ENCODE results near the gene SLCO3A1. TPM values are rescaled to one million over a fixed set of nuclear protein-coding genes. Genes with fewer than 3 reads are reported as not detected.
A peak's percentile ranks its signal among the peaks of the same experiment; 100 is the strongest.

Gene SLCO3A1
- total RNA-seq, 1 experiment from 2014 or later, result 10.1 TPM

DNA sequence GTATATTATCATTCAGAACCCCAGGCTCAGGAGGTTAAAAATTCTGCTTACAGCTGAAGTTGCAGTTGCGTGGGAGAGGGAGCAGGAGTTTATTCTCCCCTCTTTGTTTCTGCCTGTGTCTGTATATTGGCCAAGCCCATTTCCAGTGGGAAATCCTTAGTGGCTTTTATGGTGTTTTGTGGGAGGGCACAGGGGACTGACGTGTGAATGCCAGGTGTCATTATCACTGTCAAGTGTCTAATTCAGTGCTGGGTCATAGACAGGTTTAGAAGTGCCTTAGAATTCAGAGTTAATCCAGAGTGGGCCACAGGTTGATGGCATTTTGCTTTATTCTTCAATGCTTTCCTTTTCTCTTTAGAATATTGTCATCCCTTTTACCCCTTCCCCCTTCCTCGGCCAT, 33.4 kb downstream of the SLCO3A1 start:
- CTCF ChIA-PET, result interaction anchor here (0.9 to 1.2 kb wide), 2 partner anchors 19 to 24 kb away, joined by 3 read pairs; no protein-coding TSS in a partner anchor
- no peaks in the 10 kb centered on the region for H3K27me3 Mint-ChIP-seq (ENCODE audit: insufficient read depth, unreplicated experiment)
- TF ChIP-seq CTCF (IDR thresholded peaks at IDR 0.05; ENCODE audit: unreplicated experiment), result no peak
- POLR2A ChIA-PET, result interaction anchor here (0.6 to 1.2 kb wide), 3 partner anchors 9 to 48 kb away, joined by 3 to 5 read pairs (median 3); no protein-coding TSS in a partner anchor
- H3K27ac Mint-ChIP-seq (ENCODE audit: low read depth, unreplicated experiment), result no peak overlapping the region
- H3K4me1 Mint-ChIP-seq (ENCODE audit: insufficient read depth, unreplicated experiment), result peaks cover 20% of the 10 kb centered on the region
- intact Hi-C loops (cut with micrococcal nuclease), result no loop called here
- BruUV-seq (replicated peaks), result no TSS peak
- no peak for DNase-seq (ENCODE audit: unreplicated experiment)
- H3K36me3 Mint-ChIP-seq (ENCODE audit: insufficient read depth, unreplicated experiment), result peaks cover 6% of the 10 kb centered on the region
- H3K9me3 Mint-ChIP-seq (ENCODE audit: unreplicated experiment), result no peaks in the 10 kb centered on the region
- H3K4me3 Mint-ChIP-seq (ENCODE audit: unreplicated experiment), result no peak overlapping the region

GRCh38 chr15:91887321-91887720, 33.8 kb downstream of the SLCO3A1 start:
- Mint-ChIP-seq H3K4me1 (ENCODE audit: insufficient read depth, unreplicated experiment) (peaks cover 20% of the 10 kb centered on the region), H3K27ac (ENCODE audit: low read depth, unreplicated experiment) (no peak overlapping the region), H3K27me3 (ENCODE audit: insufficient read depth, unreplicated experiment) (no peaks in the 10 kb centered on the region), H3K4me3 (ENCODE audit: unreplicated experiment) (no peak overlapping the region), H3K36me3 (ENCODE audit: insufficient read depth, unreplicated experiment) (peaks cover 6% of the 10 kb centered on the region), H3K9me3 (ENCODE audit: unreplicated experiment) (no peaks in the 10 kb centered on the region)
- ChIA-PET POLR2A (interaction anchor here (0.6 kb wide), 2 partner anchors 17 to 47 kb away, joined by 4 to 5 read pairs; no protein-coding TSS in a partner anchor), CTCF (interaction anchor here (1.2 to 1.3 kb wide), 2 partner anchors 24 to 55 kb away, joined by 3 read pairs; no protein-coding TSS in a partner anchor)
- no peak for DNase-seq (ENCODE audit: unreplicated experiment)
- no peak for TF ChIP-seq CTCF (IDR thresholded peaks at IDR 0.05; ENCODE audit: unreplicated experiment)
- no TSS peak for BruUV-seq (replicated peaks)
- intact Hi-C loops (cut with micrococcal nuclease), result no loop called here

DNA sequence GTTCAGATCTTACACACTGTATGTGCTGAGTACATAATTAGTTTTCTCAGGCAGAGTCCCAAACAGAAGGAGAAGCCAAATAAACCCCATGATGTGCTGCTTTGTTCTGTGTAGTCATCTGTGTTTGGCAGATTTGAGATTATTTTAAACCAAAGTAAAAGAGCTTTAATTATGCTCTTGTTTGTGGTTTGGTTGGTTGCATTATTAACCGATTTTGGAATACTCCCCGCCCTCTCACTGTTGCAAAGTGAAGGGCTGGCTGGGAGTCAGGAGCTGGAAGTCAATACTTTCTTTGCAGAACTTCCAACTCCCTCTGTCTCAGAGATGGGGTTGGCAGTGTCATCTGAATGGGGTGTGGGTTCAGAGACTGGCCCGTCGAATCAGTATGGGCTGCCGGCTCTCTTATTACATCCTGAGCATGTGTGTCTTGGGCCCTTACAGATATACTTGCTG, 34.4 kb downstream of the SLCO3A1 start:
- no peak overlapping the region for H3K4me3 Mint-ChIP-seq (ENCODE audit: unreplicated experiment)
- ChIA-PET CTCF (interaction anchor here (1.3 kb wide), 1 partner anchor 54 kb away, joined by 3 read pairs; no protein-coding TSS in a partner anchor), POLR2A (interaction anchor here (0.6 to 1.3 kb wide), 2 partner anchors 18 to 60 kb away, joined by 4 read pairs; no protein-coding TSS in a partner anchor)
- no peaks in the 10 kb centered on the region for H3K9me3 Mint-ChIP-seq (ENCODE audit: unreplicated experiment)
- H3K27ac Mint-ChIP-seq (ENCODE audit: low read depth, unreplicated experiment), result no peak overlapping the region
- H3K36me3 Mint-ChIP-seq (ENCODE audit: insufficient read depth, unreplicated experiment), result peaks cover 6% of the 10 kb centered on the region
- no peak for DNase-seq (ENCODE audit: unreplicated experiment)
- H3K27me3 Mint-ChIP-seq (ENCODE audit: insufficient read depth, unreplicated experiment), result no peaks in the 10 kb centered on the region
- peaks cover 20% of the 10 kb centered on the region for H3K4me1 Mint-ChIP-seq (ENCODE audit: insufficient read depth, unreplicated experiment)
- no peak for TF ChIP-seq CTCF (IDR thresholded peaks at IDR 0.05; ENCODE audit: unreplicated experiment)
- BruUV-seq (replicated peaks), result no TSS peak
- intact Hi-C loops (cut with micrococcal nuclease), result no loop called here

GRCh38 chr15:91889111-91889815, 35.8 kb downstream of the SLCO3A1 start:
- CTCF ChIA-PET, result interaction anchor here (0.6 to 2.3 kb wide), 10 partner anchors 12 to 359 kb away, joined by 3 to 8 read pairs (median 4); no protein-coding TSS in a partner anchor
- no peaks in the 10 kb centered on the region for H3K36me3 Mint-ChIP-seq (ENCODE audit: insufficient read depth, unreplicated experiment)

More at GRCh38 chr15:91889111-91889815, 35.8 kb downstream of the SLCO3A1 start:
- no peaks in the 10 kb centered on the region for H3K9me3 Mint-ChIP-seq (ENCODE audit: unreplicated experiment)
- H3K27ac Mint-ChIP-seq (ENCODE audit: low read depth, unreplicated experiment), result peak overlapping the region; percentile 42
- DNase-seq (ENCODE audit: unreplicated experiment), result no peak
- POLR2A ChIA-PET, result interaction anchor here (0.6 to 5.0 kb wide), 6 partner anchors 21 to 987 kb away, joined by 3 to 37 read pairs (median 4); partner anchors contain the start of gene SLCO3A1
- intact Hi-C loops (cut with micrococcal nuclease), result no loop called here
- no TSS peak for BruUV-seq (replicated peaks)
- no peak overlapping the region for H3K4me3 Mint-ChIP-seq (ENCODE audit: unreplicated experiment)
- H3K27me3 Mint-ChIP-seq (ENCODE audit: insufficient read depth, unreplicated experiment), result no peaks in the 10 kb centered on the region
- no peak for TF ChIP-seq CTCF (IDR thresholded peaks at IDR 0.05; ENCODE audit: unreplicated experiment)
- H3K4me1 Mint-ChIP-seq (ENCODE audit: insufficient read depth, unreplicated experiment), result peaks cover 20% of the 10 kb centered on the region
